ENCODE data around the gene PLA2G2E. TPM values are rescaled to one million over a fixed set of nuclear protein-coding genes. Genes with fewer than 3 reads are reported as not detected.

PLA2G2E gene
- total and polyA plus RNA-seq, 2 donors (not counting 1 experiment from before 2014, with no cell fraction given), result not detected

Other genes with a start within 250 kb of the PLA2G2E start
- 22.9 and 24.3 TPM in 2 replicates for gene TMCO4, start 123.7 kb downstream of the PLA2G2E start, total RNA-seq
- 11.9 and 12.5 TPM in 2 replicates for gene TMCO4, start 123.7 kb downstream of the PLA2G2E start, polyA plus RNA-seq
- gene RNF186, start 108.3 kb downstream of the PLA2G2E start, total RNA-seq, result not detected in 2 replicates
- not detected in 2 replicates for gene RNF186, start 108.3 kb downstream of the PLA2G2E start, polyA plus RNA-seq
- 5.0 and 5.1 TPM in 2 replicates for gene OTUD3, start 41.2 kb downstream of the PLA2G2E start, total RNA-seq
- gene OTUD3, start 41.2 kb downstream of the PLA2G2E start, polyA plus RNA-seq, result 2.9 and 3.0 TPM in 2 replicates
- 0.77 TPM in 1 of 2 replicates, not detected in the other for gene PLA2G2A, start 56.0 kb upstream of the PLA2G2E start, total RNA-seq
- 0.61 TPM in 1 of 2 replicates, not detected in the other for gene PLA2G2A, start 56.0 kb upstream of the PLA2G2E start, polyA plus RNA-seq
- 9.8 and 27.4 TPM in 2 replicates for gene PLA2G5, start 146.6 kb upstream of the PLA2G2E start, total RNA-seq
- gene PLA2G5, start 146.6 kb upstream of the PLA2G2E start, polyA plus RNA-seq, result 1.1 and 7.2 TPM in 2 replicates
- gene PLA2G2D, start 195.9 kb upstream of the PLA2G2E start, total RNA-seq, result not detected in 2 replicates
- gene PLA2G2D, start 195.9 kb upstream of the PLA2G2E start, polyA plus RNA-seq, result not detected in 2 replicates
- not detected in 2 replicates for gene PLA2G2F, start 215.7 kb upstream of the PLA2G2E start, total RNA-seq
- not detected in 2 replicates for gene PLA2G2F, start 215.7 kb upstream of the PLA2G2E start, polyA plus RNA-seq